ENCODE data around the gene SCPEP1.

DNA sequence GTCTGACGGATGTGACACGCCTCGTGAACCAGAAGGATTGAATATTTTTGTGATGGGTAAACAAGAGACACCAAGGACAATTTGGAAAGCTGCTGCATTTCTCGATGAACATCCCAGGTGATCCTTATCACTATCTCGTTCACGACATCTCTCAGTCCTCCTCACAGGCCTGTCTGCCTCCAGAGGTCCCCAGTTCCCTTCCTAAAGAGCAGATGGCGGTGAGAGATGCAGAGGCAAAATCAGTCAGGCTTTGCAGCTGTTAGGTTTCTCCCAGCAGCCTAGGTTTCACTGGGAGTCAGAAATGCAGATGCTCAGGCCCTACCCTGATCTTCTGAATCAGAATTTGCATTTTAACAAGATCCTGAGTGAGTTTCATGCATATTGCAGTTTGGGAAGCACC lies 23.6 kb downstream of the SCPEP1 start:
- TF ChIP-seq CTCF (IDR thresholded peaks at IDR 0.05) (peak in 1 of 4 experiments; percentile 20), POLR2AphosphoS5 (IDR thresholded peaks at IDR 0.05) (no peak)
